Endodermal cell (in vitro differentiated cells): ENCODE results near the gene SECISBP2. TPM values are rescaled to one million over a fixed set of nuclear protein-coding genes. Genes with fewer than 3 reads are reported as not detected.

Source experiments
- DNase-seq: peaks from one replicate; pipeline ENCODE4 v3.0.0-alpha.2; 2017
- H3K27ac ChIP-seq: 2 replicates; pipeline ENCODE4 v1.5.1; 2013; ENCODE audit warnings: mild to moderate bottlenecking, low read depth, low read length, moderate library complexity
- H3K27me3 ChIP-seq: 2 replicates; pipeline ENCODE4 v1.6.1; 2013; ENCODE audit warnings: mild to moderate bottlenecking, low read length, moderate library complexity; ENCODE audit not compliant: insufficient read depth, control insufficient read depth, poor library complexity, severe bottlenecking
- H3K36me3 ChIP-seq: 2 replicates; pipeline ENCODE4 v1.7.0; 2013; ENCODE audit warnings: mild to moderate bottlenecking, low read length, moderate library complexity; ENCODE audit not compliant: control insufficient read depth, insufficient read depth
- H3K4me1 ChIP-seq: one replicate; pipeline ENCODE4 v1.7.0; 2013; ENCODE audit warnings: low read length; ENCODE audit not compliant: control insufficient read depth, insufficient read depth
- H3K4me3 ChIP-seq: 2 replicates; pipeline ENCODE4 v1.5.1; 2013; ENCODE audit warnings: mild to moderate bottlenecking, low read length, moderate library complexity
- H3K9ac ChIP-seq: 2 replicates; pipeline ENCODE4 v1.6.1; 2013; ENCODE audit warnings: mild to moderate bottlenecking, low read length, moderate library complexity; ENCODE audit not compliant: poor library complexity, severe bottlenecking; ENCODE audit errors: extremely low read depth
- H3K9me3 ChIP-seq: 2 replicates; pipeline ENCODE4 v1.6.1; 2013; ENCODE audit warnings: mild to moderate bottlenecking, low read length, moderate library complexity; ENCODE audit not compliant: control insufficient read depth
- H3K27ac Mint-ChIP-seq: 2 replicates; pipeline ENCODE4 v1.8.0; 2020; ENCODE audit warnings: mixed read lengths
- H3K27me3 Mint-ChIP-seq: 2 replicates; pipeline ENCODE4 v1.8.0; 2021; ENCODE audit warnings: mild to moderate bottlenecking, mixed read lengths; ENCODE audit not compliant: insufficient read depth
- H3K36me3 Mint-ChIP-seq: 2 replicates; pipeline ENCODE4 v1.8.0; 2020; ENCODE audit warnings: low read depth, mixed read lengths
- H3K4me1 Mint-ChIP-seq: 2 replicates; pipeline ENCODE4 v1.8.0; 2020; ENCODE audit warnings: mixed read lengths
- H3K4me3 Mint-ChIP-seq: 2 replicates; pipeline ENCODE4 v1.8.0; 2020; ENCODE audit warnings: mild to moderate bottlenecking, moderate library complexity, mixed read lengths
- H3K9me3 Mint-ChIP-seq: 2 replicates; pipeline ENCODE4 v1.8.0; 2020; ENCODE audit warnings: mild to moderate bottlenecking, mixed read lengths
- WGBS, 2 experiments: methylation state at CpG; one replicate each; pipeline versions ENCODE4 v1.1.5 to v1.1.7; 2013; ENCODE audit warnings: missing lambda C conversion rate in 2 of 2, mixed read lengths in 1 of 2; ENCODE audit not compliant: insufficient coverage in 1 of 2, insufficient read length in 1 of 2; 5-methylcytosine and 5-hydroxymethylcytosine counted together
- total RNA-seq, 2 donors: library from RNA; stranded (reverse); fragmentation: NEBNext Ultra II Directional in 1 of 2; extraction: Animal tissue kit (Norgen Biotek cat#: 25700) in 1 of 2; gene quantifications; 2 replicates in 1 of 2; 3 replicates in 1 of 2; pipeline ENCODE4 v1.2.1, GENCODE V29; 2021
- TF ChIP-seq, protein P1 (sequence below): fragments of 200-600 bp; sonication (generic); conservative IDR thresholded peaks from 2 replicates; pipeline ENCODE4 v1.5.0; 2021; ENCODE audit warnings: antibody characterized with exemption, mild to moderate bottlenecking

SECISBP2 gene
- total RNA-seq, 2 donors from 2014 or later = 55.7 to 56.0 TPM

DNA sequence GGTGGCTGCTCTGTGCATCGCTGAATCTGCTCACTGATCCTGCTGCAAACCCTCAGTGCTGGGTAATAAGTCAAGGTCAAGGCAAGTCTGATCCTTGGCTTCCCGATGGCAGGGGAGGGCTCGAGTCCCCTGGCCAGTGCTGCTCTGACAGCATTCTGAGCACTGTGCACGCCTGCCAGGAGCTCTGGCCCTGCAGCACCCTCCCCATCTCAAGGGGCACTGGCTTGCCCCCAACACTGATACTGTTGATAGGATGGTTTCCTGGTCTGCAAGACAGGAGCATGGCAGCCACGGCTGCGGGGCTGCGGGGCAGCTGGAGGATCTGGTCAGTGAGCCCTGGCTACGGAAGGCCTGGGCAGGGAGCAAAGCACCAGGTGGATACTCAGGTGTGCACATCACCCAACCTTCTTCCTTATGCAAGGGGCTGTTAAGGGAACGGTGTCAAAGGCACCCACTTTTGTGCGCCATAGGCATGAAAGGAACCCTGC is 71.8 kb downstream of the SECISBP2 start:
- peaks cover 10% of the 10 kb centered on the region for H3K36me3 ChIP-seq
- no peak overlapping the region for H3K9ac ChIP-seq
- H3K4me3 ChIP-seq = no peak overlapping the region
- H3K36me3 Mint-ChIP-seq = peaks cover 41% of the 10 kb centered on the region
- TF ChIP-seq, protein P1, sequence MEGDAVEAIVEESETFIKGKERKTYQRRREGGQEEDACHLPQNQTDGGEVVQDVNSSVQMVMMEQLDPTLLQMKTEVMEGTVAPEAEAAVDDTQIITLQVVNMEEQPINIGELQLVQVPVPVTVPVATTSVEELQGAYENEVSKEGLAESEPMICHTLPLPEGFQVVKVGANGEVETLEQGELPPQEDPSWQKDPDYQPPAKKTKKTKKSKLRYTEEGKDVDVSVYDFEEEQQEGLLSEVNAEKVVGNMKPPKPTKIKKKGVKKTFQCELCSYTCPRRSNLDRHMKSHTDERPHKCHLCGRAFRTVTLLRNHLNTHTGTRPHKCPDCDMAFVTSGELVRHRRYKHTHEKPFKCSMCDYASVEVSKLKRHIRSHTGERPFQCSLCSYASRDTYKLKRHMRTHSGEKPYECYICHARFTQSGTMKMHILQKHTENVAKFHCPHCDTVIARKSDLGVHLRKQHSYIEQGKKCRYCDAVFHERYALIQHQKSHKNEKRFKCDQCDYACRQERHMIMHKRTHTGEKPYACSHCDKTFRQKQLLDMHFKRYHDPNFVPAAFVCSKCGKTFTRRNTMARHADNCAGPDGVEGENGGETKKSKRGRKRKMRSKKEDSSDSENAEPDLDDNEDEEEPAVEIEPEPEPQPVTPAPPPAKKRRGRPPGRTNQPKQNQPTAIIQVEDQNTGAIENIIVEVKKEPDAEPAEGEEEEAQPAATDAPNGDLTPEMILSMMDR = no peak
- H3K27ac ChIP-seq = no peak overlapping the region
- no peaks in the 10 kb centered on the region for H3K9me3 ChIP-seq
- no peak overlapping the region for H3K4me3 Mint-ChIP-seq
- 90 to 95% methylated on average over 6 to 10 of the region's 10 CpGs for WGBS, 2 experiments
- no peak for DNase-seq
- H3K9me3 Mint-ChIP-seq = no peaks in the 10 kb centered on the region
- peak overlapping the region; percentile 75 for H3K27ac Mint-ChIP-seq
- H3K27me3 Mint-ChIP-seq = no peaks in the 10 kb centered on the region
- no peaks in the 10 kb centered on the region for H3K27me3 ChIP-seq
- H3K4me1 ChIP-seq = peaks cover 11% of the 10 kb centered on the region
- peaks cover 11% of the 10 kb centered on the region for H3K4me1 Mint-ChIP-seq

DNA sequence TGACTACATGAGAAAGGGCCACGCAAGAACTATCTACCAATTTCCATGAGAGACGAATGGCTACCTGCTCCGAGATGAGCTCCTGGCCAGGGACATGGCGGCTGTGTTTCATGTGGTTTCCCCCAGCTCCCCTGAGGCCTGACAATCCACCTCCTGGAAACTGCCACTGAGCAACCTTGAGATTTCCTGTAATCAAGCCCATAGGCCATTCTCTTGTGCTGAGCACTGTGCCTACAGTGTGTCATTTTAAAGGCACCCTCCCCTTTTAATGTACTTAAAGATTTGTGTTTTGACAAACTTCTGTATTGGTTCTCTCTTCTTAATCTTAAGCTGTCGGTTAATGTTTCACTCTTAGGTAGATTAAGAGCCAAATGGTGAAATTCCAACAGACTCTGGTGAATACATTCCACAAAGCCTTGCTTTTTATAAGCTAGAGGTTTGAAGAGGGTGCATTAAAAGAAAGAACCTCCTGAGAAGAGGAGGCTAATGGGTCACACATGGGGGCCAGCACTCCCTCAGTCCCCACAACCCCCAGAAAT is 72.3 kb downstream of the SECISBP2 start:
- H3K9ac ChIP-seq = no peak overlapping the region
- no peak for DNase-seq
- no peak overlapping the region for H3K4me3 ChIP-seq
- Mint-ChIP-seq H3K27ac (peak overlapping the region; percentile 75), H3K4me1 (peaks cover 11% of the 10 kb centered on the region), H3K36me3 (peaks cover 40% of the 10 kb centered on the region), H3K27me3 (no peaks in the 10 kb centered on the region), H3K4me3 (no peak overlapping the region), H3K9me3 (no peaks in the 10 kb centered on the region)
- no peak overlapping the region for H3K27ac ChIP-seq
- WGBS, 2 experiments = 92 to 93% methylated on average over 4 to 5 of the region's 5 CpGs
- TF ChIP-seq, protein P1 = no peak
- no peaks in the 10 kb centered on the region for H3K9me3 ChIP-seq
- H3K4me1 ChIP-seq = peaks cover 11% of the 10 kb centered on the region
- peaks cover 11% of the 10 kb centered on the region for H3K36me3 ChIP-seq
- H3K27me3 ChIP-seq = no peaks in the 10 kb centered on the region

DNA sequence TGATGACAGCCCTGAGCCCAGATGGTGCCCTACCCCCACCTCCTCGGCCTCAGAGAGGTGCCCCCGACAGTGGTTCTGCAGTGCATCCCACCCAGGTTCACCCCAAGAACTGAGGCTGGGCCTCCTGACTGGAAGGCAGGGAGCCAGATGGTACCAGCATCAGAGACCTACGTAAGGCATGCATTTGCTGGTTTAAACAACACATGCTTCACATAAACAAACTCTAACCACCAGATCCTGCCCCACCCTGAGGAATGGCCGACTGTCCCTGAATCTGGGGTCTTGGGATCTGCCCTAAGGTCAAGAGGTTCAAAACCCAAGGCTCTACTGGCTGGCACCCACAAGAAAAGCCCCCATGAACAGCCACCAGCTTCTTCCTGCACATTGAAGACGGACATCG is 73.3 kb downstream of the SECISBP2 start:
- Histone ChIP-seq H3K9me3 (no peaks in the 10 kb centered on the region), H3K27me3 (no peaks in the 10 kb centered on the region), H3K27ac (no peak overlapping the region), H3K9ac (no peak overlapping the region), H3K4me1 (peaks cover 11% of the 10 kb centered on the region), H3K36me3 (peaks cover 16% of the 10 kb centered on the region), H3K4me3 (no peak overlapping the region)
- no peak overlapping the region for H3K27ac Mint-ChIP-seq
- TF ChIP-seq, protein P1 = no peak
- no peaks in the 10 kb centered on the region for H3K27me3 Mint-ChIP-seq
- H3K4me3 Mint-ChIP-seq = no peak overlapping the region
- peaks cover 11% of the 10 kb centered on the region for H3K4me1 Mint-ChIP-seq
- H3K9me3 Mint-ChIP-seq = no peaks in the 10 kb centered on the region
- WGBS, 2 experiments = 92 to 96% methylated on average over 4 to 6 of the region's 6 CpGs
- peaks cover 36% of the 10 kb centered on the region for H3K36me3 Mint-ChIP-seq
- no peak for DNase-seq
